HepG2 (cell line): ENCODE data around the gene ZFPM1. TPM values are rescaled to one million over a fixed set of nuclear protein-coding genes. Genes with fewer than 3 reads are reported as not detected.

Experiments used
- ARID5B ChIP-seq: IDR thresholded peaks from 2 replicates; pipeline ENCODE4 v1.4.0; 2020; ENCODE audit warnings: mild to moderate bottlenecking, missing genetic modification reagents
- E2F5 ChIP-seq: sonication (generic); formaldehyde crosslinking; conservative IDR thresholded peaks from 2 replicates; pipeline ENCODE4 v1.4.0; 2020; ENCODE audit warnings: missing genetic modification reagents
- ETV6 ChIP-seq: sonication (generic); formaldehyde crosslinking; conservative IDR thresholded peaks from 2 replicates; pipeline ENCODE4 v1.4.0; 2020; ENCODE audit warnings: missing genetic modification reagents
- FOSL1 ChIP-seq: sonication (generic); formaldehyde crosslinking; IDR thresholded peaks from 2 replicates; pipeline ENCODE4 v1.9.0; 2021; ENCODE audit warnings: missing genetic modification reagents, borderline replicate concordance
- FOXA3 ChIP-seq: IDR thresholded peaks from 2 replicates; pipeline ENCODE4 v1.6.1; 2016; ENCODE audit warnings: missing genetic modification reagents, missing compliant biosample characterization
- FOXM1 ChIP-seq: sonication (generic); formaldehyde crosslinking; IDR thresholded peaks from 2 replicates; pipeline ENCODE4 v1.5.0; 2020; ENCODE audit warnings: missing genetic modification reagents
- GATAD1 ChIP-seq: IDR thresholded peaks from 2 replicates; pipeline ENCODE4 v1.6.1; 2016; ENCODE audit warnings: missing genetic modification reagents, missing compliant biosample characterization
- HCFC1 ChIP-seq: fragments of 150-350 bp; IDR thresholded peaks from 2 replicates; pipeline ENCODE4 v1.6.1; 2014; ENCODE audit warnings: low read depth, low read length
- HDAC2 ChIP-seq: sonication (generic); formaldehyde crosslinking; IDR thresholded peaks from 2 replicates; pipeline ENCODE4 v1.4.0; 2020; ENCODE audit warnings: missing genetic modification reagents
- JDP2 ChIP-seq: sonication (generic); formaldehyde crosslinking; IDR thresholded peaks from 2 replicates; pipeline ENCODE4 v1.8.1; 2022; ENCODE audit warnings: missing genetic modification reagents, borderline replicate concordance
- KDM5A ChIP-seq: fragments of 200-600 bp; sonication (generic); IDR thresholded peaks from 2 replicates; pipeline ENCODE4 v1.7.0; 2018; ENCODE audit warnings: antibody characterized with exemption, mild to moderate bottlenecking, low read length, borderline replicate concordance
- KLF13 ChIP-seq: sonication (generic); formaldehyde crosslinking; IDR thresholded peaks from 2 replicates; pipeline ENCODE4 v1.4.0; 2020; ENCODE audit warnings: mild to moderate bottlenecking, missing genetic modification reagents
- NPAS2 ChIP-seq: sonication (generic); formaldehyde crosslinking; IDR thresholded peaks from 2 replicates; pipeline ENCODE4 v1.8.0; 2022; ENCODE audit warnings: mild to moderate bottlenecking, missing genetic modification reagents, borderline replicate concordance
- PHF8 ChIP-seq: sonication (generic); formaldehyde crosslinking; IDR thresholded peaks from 2 replicates; pipeline ENCODE4 v1.5.0; 2020; ENCODE audit warnings: missing genetic modification reagents
- RBM39 ChIP-seq: fragments of 200-400 bp; formaldehyde crosslinking; IDR thresholded peaks from one replicate; pipeline ENCODE4 v1.6.1; 2018; ENCODE audit warnings: antibody characterized with exemption, mild to moderate bottlenecking, low read depth, low read length; ENCODE audit not compliant: poor library complexity, severe bottlenecking
- SMC3 ChIP-seq: IDR thresholded peaks from 2 replicates; pipeline ENCODE4 v1.6.1; 2011; ENCODE audit warnings: low read length, improper control_type of control experiment
- SRSF9 ChIP-seq: fragments of 200-400 bp; formaldehyde crosslinking; IDR thresholded peaks from 2 replicates; pipeline ENCODE4 v1.6.1; 2018; ENCODE audit warnings: borderline replicate concordance, mild to moderate bottlenecking, low read depth, low read length; ENCODE audit not compliant: insufficient read depth, poor library complexity, severe bottlenecking
- ZBTB2 ChIP-seq: sonication (generic); formaldehyde crosslinking; IDR thresholded peaks from 2 replicates; pipeline ENCODE4 v1.8.0; 2022; ENCODE audit warnings: low read depth, missing genetic modification reagents
- ZC3H4 ChIP-seq: sonication (generic); formaldehyde crosslinking; IDR thresholded peaks from 2 replicates; pipeline ENCODE4 v1.4.0; 2020; ENCODE audit warnings: missing genetic modification reagents, borderline replicate concordance
- ZNF263 ChIP-seq: sonication (generic); formaldehyde crosslinking; IDR thresholded peaks from 2 replicates; pipeline ENCODE4 v1.4.0; 2020; ENCODE audit warnings: missing genetic modification reagents
- ZNF430 ChIP-seq: sonication (generic); formaldehyde crosslinking; IDR thresholded peaks from 2 replicates; pipeline ENCODE4 v1.9.0; 2021; ENCODE audit warnings: mild to moderate bottlenecking, missing genetic modification reagents
- ZNF570 ChIP-seq: sonication (generic); formaldehyde crosslinking; IDR thresholded peaks from 2 replicates; pipeline ENCODE4 v1.4.0; 2020; ENCODE audit warnings: mild to moderate bottlenecking, missing genetic modification reagents, borderline replicate concordance
- ZNF605 ChIP-seq: sonication (generic); formaldehyde crosslinking; IDR thresholded peaks from 2 replicates; pipeline ENCODE4 v1.8.0; 2022; ENCODE audit warnings: mild to moderate bottlenecking, missing genetic modification reagents
- ZNF616 ChIP-seq: sonication (generic); formaldehyde crosslinking; IDR thresholded peaks from 2 replicates; pipeline ENCODE4 v1.5.0; 2020; ENCODE audit warnings: low read depth, mild to moderate bottlenecking, missing genetic modification reagents
- ZNF652 ChIP-seq: IDR thresholded peaks from 2 replicates; pipeline ENCODE4 v1.6.1; 2016; ENCODE audit warnings: low read depth, borderline replicate concordance
- ZNF672 ChIP-seq: sonication (generic); formaldehyde crosslinking; IDR thresholded peaks from 2 replicates; pipeline ENCODE4 v1.8.1; 2022; ENCODE audit warnings: missing genetic modification reagents
- polyA plus RNA-seq, 8 experiments: library from polyadenylated mRNA; depleted of rRNA in 3 of 8; stranded (reverse) in 7 of 8; unstranded in 1 of 8; fragments of >200 nt; fragmentation: Illumina TruSeq in 4 of 8; extraction: Trizol in 4 of 8; gene quantifications; 2 replicates each; pipeline versions ENCODE4 v1.2.1 to v1.2.3, GENCODE V29; 2011 to 2016; ENCODE audit warnings: low read depth in 4 of 8, missing spikeins in 1 of 8, mixed read lengths in 1 of 8; ENCODE audit not compliant: insufficient read depth in 1 of 8
- total RNA-seq, 5 experiments: library from RNA; depleted of rRNA; stranded (reverse); fragments of >200 nt; fragmentation: Illumina TruSeq; extraction: Trizol; gene quantifications; 2 replicates each; pipeline ENCODE4 v1.2.3, GENCODE V29; 2016; ENCODE audit warnings: low read depth in 1 of 5

The ZFPM1 gene
- total and polyA plus RNA-seq, 2 of the 13 experiments (the other 11 are each of a cell fraction or from before 2014, with no cell fraction given): 1.3 to 3.8 TPM

- TF ChIP-seq ARID5B (0 out of 2 replicates have a peak, but pooled peaks have one; percentile 11), ZNF263 (CRISPR knock-in tag) (no peak), ZC3H4 (CRISPR knock-in tag) (no peak), ETV6 (CRISPR knock-in tag) (no peak), FOSL1 (no peak), SRSF9 (no peak), GATAD1 (CRISPR knock-in tag) (no peak), HCFC1 (no peak), KDM5A (no peak), FOXM1 (CRISPR knock-in tag) (no peak), ZNF605 (CRISPR knock-in tag) (no peak), HDAC2 (peak; percentile 32; the same call in 1 of the 2 replicates), JDP2 (CRISPR knock-in tag) (no peak), ZNF652 (CRISPR knock-in tag) (no peak), PHF8 (no peak), ZNF616 (CRISPR knock-in tag) (no peak), ZNF672 (CRISPR knock-in tag) (no peak), ZNF430 (CRISPR knock-in tag) (no peak), ZBTB2 (CRISPR knock-in tag) (no peak), SMC3 (peak; percentile 77), KLF13 (CRISPR knock-in tag) (no peak), RBM39 (no peak), E2F5 (CRISPR knock-in tag) (no peak), NPAS2 (0 out of 2 replicates have a peak, but pooled peaks have one; percentile 66), ZNF570 (CRISPR knock-in tag) (no peak), FOXA3 (CRISPR knock-in tag) (no peak)
These were observed 108.6 kb downstream of the ZFPM1 start (continued) for GRCh38 chr16:88561485-88562359.
